PC-3 (cell line): ENCODE results near the gene CLCN4.

Experiments
- EZH2 ChIP-seq: fragments of 300-600 bp; sonication (generic); IDR thresholded peaks from one replicate; pipeline ENCODE4 v1.6.1; 2017; ENCODE audit warnings: antibody characterized with exemption, mild to moderate bottlenecking, low read length; ENCODE audit not compliant: unreplicated experiment
- TF ChIP-seq, protein P1 (sequence below): fragments of 300-600 bp; sonication (generic); conservative IDR thresholded peaks from 2 replicates; pipeline ENCODE4 v1.5.1; 2017; ENCODE audit warnings: antibody characterized with exemption, low read depth, mild to moderate bottlenecking, low read length

- TF ChIP-seq, protein P1, sequence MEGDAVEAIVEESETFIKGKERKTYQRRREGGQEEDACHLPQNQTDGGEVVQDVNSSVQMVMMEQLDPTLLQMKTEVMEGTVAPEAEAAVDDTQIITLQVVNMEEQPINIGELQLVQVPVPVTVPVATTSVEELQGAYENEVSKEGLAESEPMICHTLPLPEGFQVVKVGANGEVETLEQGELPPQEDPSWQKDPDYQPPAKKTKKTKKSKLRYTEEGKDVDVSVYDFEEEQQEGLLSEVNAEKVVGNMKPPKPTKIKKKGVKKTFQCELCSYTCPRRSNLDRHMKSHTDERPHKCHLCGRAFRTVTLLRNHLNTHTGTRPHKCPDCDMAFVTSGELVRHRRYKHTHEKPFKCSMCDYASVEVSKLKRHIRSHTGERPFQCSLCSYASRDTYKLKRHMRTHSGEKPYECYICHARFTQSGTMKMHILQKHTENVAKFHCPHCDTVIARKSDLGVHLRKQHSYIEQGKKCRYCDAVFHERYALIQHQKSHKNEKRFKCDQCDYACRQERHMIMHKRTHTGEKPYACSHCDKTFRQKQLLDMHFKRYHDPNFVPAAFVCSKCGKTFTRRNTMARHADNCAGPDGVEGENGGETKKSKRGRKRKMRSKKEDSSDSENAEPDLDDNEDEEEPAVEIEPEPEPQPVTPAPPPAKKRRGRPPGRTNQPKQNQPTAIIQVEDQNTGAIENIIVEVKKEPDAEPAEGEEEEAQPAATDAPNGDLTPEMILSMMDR: no peak
- no peak for TF ChIP-seq EZH2
These were observed 76.4 kb downstream of the CLCN4 start for GRCh38 chrX:10233173-10233572.
